K562 (cell line): ENCODE data around the gene OTOG. TPM values are rescaled to one million over a fixed set of nuclear protein-coding genes. Genes with fewer than 3 reads are reported as not detected.

ENCODE experiments used
- ATAC-seq: fragments of 200-7000 bp; cut with Tn5 transposase; 3 replicates; pipeline ENCODE4 v1.9.1; 2020; ENCODE audit warnings: moderate library complexity
- BruUV-seq: library from RNA; stranded (reverse); fragments of 400-500 nt; replicated peaks from 2 replicates; lab custom pipeline; 2021; lab: Mats Ljungman, UMichigan
- CTCF ChIA-PET: fragments of 300-600 bp; formaldehyde crosslinking; extraction: SDS; loops from one replicate; lab custom pipeline; 2021; ENCODE audit warnings: low intra/inter-chr PET ratio; lab: Yijun Ruan, JAX
- POLR2A ChIA-PET: fragments of 300-600, 350-650 bp; sonication (Branson Sonifier 250); formaldehyde crosslinking; extraction: SDS; loops from one replicate; lab custom pipeline; 2021; ENCODE audit warnings: antibody characterized with exemption, inconsistent platforms; lab: Yijun Ruan, JAX
- DNase-seq, 4 experiments: peaks; one replicate each; pipeline versions ENCODE4 v3.0.0 to v3.0.0-alpha.2; 2011 to 2018; ENCODE audit warnings: low spot score in 3 of 4, mixed read lengths in 3 of 4; ENCODE audit errors: extremely low read depth in 1 of 4
- FAIRE-seq: peaks from 2 replicates; lab custom pipeline; 2011; peaks lifted over from hg19 to GRCh38; lab: Jason Lieb, UNC
- H2AFZ ChIP-seq: 2 replicates; pipeline ENCODE4 v1.6.0; 2011; ENCODE audit warnings: low read depth, low read length, control low read depth, inconsistent platforms
- H3K27ac ChIP-seq: fragments of 200-600 bp; 3 replicates; pipeline ENCODE4 v1.8.0; 2011; ENCODE audit warnings: low read depth, mild to moderate bottlenecking, control low read depth, inconsistent platforms, low read length, moderate library complexity, mixed read lengths; ENCODE audit errors: extremely low read depth
- H3K27me3 ChIP-seq, 2 experiments: fragments of 300-600 bp in 1 of 2; 2 replicates in 1 of 2; 3 replicates in 1 of 2; pipeline versions ENCODE4 v1.6.0 to v1.8.0; 2011; ENCODE audit warnings: inconsistent platforms in 2 of 2, low read length in 2 of 2, mild to moderate bottlenecking in 1 of 2, mixed read lengths in 1 of 2, moderate library complexity in 1 of 2; ENCODE audit not compliant: control insufficient read depth in 2 of 2, insufficient read depth in 2 of 2
- H3K36me3 ChIP-seq: fragments of 300-600 bp; 3 replicates; pipeline ENCODE4 v1.8.0; 2011; ENCODE audit warnings: mild to moderate bottlenecking, low read length, inconsistent platforms; ENCODE audit not compliant: control insufficient read depth, insufficient read depth
- H3K4me1 ChIP-seq, 2 experiments: fragments of 200-600 bp in 1 of 2; replicated peaks in 1 of 2; 2 replicates in 1 of 2; 3 replicates in 1 of 2; pipeline versions ENCODE4 v1.5.1 to v1.8.0; 2011; ENCODE audit warnings: inconsistent platforms in 2 of 2, low read length in 2 of 2, mild to moderate bottlenecking in 1 of 2, mixed read lengths in 1 of 2, moderate library complexity in 1 of 2; ENCODE audit not compliant: control insufficient read depth in 2 of 2, insufficient read depth in 2 of 2
- H3K4me2 ChIP-seq: 2 replicates; pipeline ENCODE4 v1.6.1; 2011; ENCODE audit warnings: low read length, control low read depth, inconsistent platforms, mixed read lengths; ENCODE audit not compliant: insufficient read depth
- H3K4me3 ChIP-seq: fragments of 200-600 bp; sonication (generic), shearing (Covaris generic); 2 replicates; pipeline ENCODE4 v1.5.1; 2016; ENCODE audit warnings: control low read depth, inconsistent platforms
- H3K79me2 ChIP-seq: fragments of 200-600 bp; 3 replicates; pipeline ENCODE4 v1.8.0; 2011; ENCODE audit warnings: low read length, inconsistent platforms; ENCODE audit not compliant: control insufficient read depth, insufficient read depth
- H3K9ac ChIP-seq, 2 experiments: 2 replicates each; pipeline versions ENCODE4 v1.6.0 to v1.6.1; 2011; ENCODE audit warnings: low read depth in 2 of 2, low read length in 2 of 2, control low read depth in 1 of 2, inconsistent platforms in 1 of 2, mild to moderate bottlenecking in 1 of 2, mixed read lengths in 1 of 2; ENCODE audit not compliant: insufficient read depth in 1 of 2
- H3K9me1 ChIP-seq: one replicate; pipeline ENCODE4 v1.6.0; 2011; ENCODE audit warnings: inconsistent platforms, mild to moderate bottlenecking, low read length, moderate library complexity; ENCODE audit not compliant: control insufficient read depth, insufficient read depth
- H3K9me3 ChIP-seq: replicated peaks from 2 replicates; pipeline ENCODE4 v1.5.1; 2011; ENCODE audit warnings: low read depth, low read length, inconsistent platforms; ENCODE audit not compliant: control insufficient read depth, insufficient read depth
- H4K20me1 ChIP-seq: replicated peaks from 2 replicates; pipeline ENCODE4 v1.6.1; 2011; ENCODE audit warnings: low read length, inconsistent platforms, mixed read lengths; ENCODE audit not compliant: control insufficient read depth, insufficient read depth
- ARHGAP35 ChIP-seq: fragments of 450-650 bp; IDR thresholded peaks from 2 replicates; pipeline ENCODE4 v1.6.1; 2018; ENCODE audit not compliant: partially characterized antibody
- FOXA3 ChIP-seq, 2 experiments: fragments of 450-650 bp in 1 of 2; sonication (generic) in 1 of 2; formaldehyde crosslinking; IDR thresholded peaks in 1 of 2; conservative IDR thresholded peaks in 1 of 2; 2 replicates each; pipeline versions ENCODE4 v1.4.0 to v1.8.0; 2020 to 2022; ENCODE audit warnings: mild to moderate bottlenecking in 2 of 2, missing genetic modification reagents in 1 of 2
- KLF13 ChIP-seq: fragments of 450-650 bp; IDR thresholded peaks from 2 replicates; pipeline ENCODE4 v1.6.1; 2016; ENCODE audit warnings: missing genetic modification characterization, low read depth, mild to moderate bottlenecking, missing compliant biosample characterization, moderate library complexity, borderline replicate concordance
- LEF1 ChIP-seq: fragments of 450-650 bp; IDR thresholded peaks from 2 replicates; pipeline ENCODE4 v1.6.1; 2016; ENCODE audit warnings: mild to moderate bottlenecking
- MTA2 ChIP-seq: fragments of 450-650 bp; IDR thresholded peaks from 2 replicates; pipeline ENCODE4 v1.6.1; 2016; ENCODE audit warnings: low read depth
- SAFB ChIP-seq: fragments of 200-400 bp; formaldehyde crosslinking; IDR thresholded peaks from 2 replicates; pipeline ENCODE4 v1.6.1; 2017; ENCODE audit warnings: low read depth, low read length, borderline replicate concordance
- ZKSCAN3 ChIP-seq: fragments of 250-450 bp; sonication (Bioruptor Pico); IDR thresholded peaks from 2 replicates; pipeline ENCODE4 v1.4.0; 2020
- ZNF311 ChIP-seq: fragments of 250-450 bp; sonication (Bioruptor Pico); IDR thresholded peaks from 2 replicates; pipeline ENCODE4 v1.4.0; 2020; ENCODE audit warnings: mild to moderate bottlenecking, moderate library complexity
- ZNF507 ChIP-seq: conservative IDR thresholded peaks from 2 replicates; pipeline ENCODE4 v1.6.1; 2017; ENCODE audit warnings: missing genetic modification characterization, missing compliant biosample characterization
- ZNF644 ChIP-seq: fragments of 200-800 bp; sonication (Bioruptor generic); IDR thresholded peaks from 2 replicates; pipeline ENCODE4 v1.6.1; 2016; ENCODE audit warnings: low read depth, missing genetic modification characterization, missing compliant biosample characterization
- WGBS: fragments of 100-300 bp; shearing (Covaris generic); methylation state at CpG from one replicate; pipeline ENCODE4 v1.1.6; 2016; ENCODE audit warnings: low coverage, mixed read lengths; ENCODE audit not compliant: insufficient coverage; ENCODE audit errors: missing lambda C conversion rate; 5-methylcytosine and 5-hydroxymethylcytosine counted together
- in situ Hi-C: fragments of 300-500 bp; cut with MboI; formaldehyde crosslinking; loops from 4 replicates; pipeline ENCODE4 v1.15.0; 2018; ENCODE audit warnings: inconsistent platforms, mixed read lengths
- intact Hi-C: fragments of 100-400 bp; cut with micrococcal nuclease; formaldehyde crosslinking; loops from 2 replicates; pipeline ENCODE4 v1.14.2; 2022
- polyA plus RNA-seq, 8 experiments: library from polyadenylated mRNA; depleted of rRNA in 4 of 8; stranded (reverse) in 5 of 8; unstranded in 3 of 8; fragments of >200 nt; fragmentation: Nextera tagmentation in 2 of 8; fragmentation: Illumina TruSeq in 1 of 8; extraction: Ambion mirVana in 2 of 8; extraction: Trizol in 1 of 8; gene quantifications; 2 replicates each; pipeline versions ENCODE4 v1.2.1 to v1.2.3, GENCODE V29; 2011 to 2014; ENCODE audit warnings: inconsistent platforms in 1 of 8, missing spikeins in 1 of 8
- total RNA-seq, 7 experiments: library from RNA; depleted of rRNA in 6 of 7; stranded (reverse); fragments of >200 nt in 6 of 7; fragmentation: Illumina TruSeq in 2 of 7; extraction: Trizol in 2 of 7; gene quantifications; 2 replicates each; pipeline versions ENCODE4 v1.2.1 to v1.2.3, GENCODE V29; 2011 to 2021; ENCODE audit warnings: low replicate concordance in 1 of 7
- TF ChIP-seq, protein P1 (sequence below): sonication (generic); formaldehyde crosslinking; IDR thresholded peaks from 2 replicates; pipeline ENCODE4 v1.8.1; 2023; ENCODE audit warnings: mild to moderate bottlenecking, missing genetic modification reagents
- TF ChIP-seq, protein P2 (sequence below): sonication (generic); formaldehyde crosslinking; IDR thresholded peaks from 2 replicates; pipeline ENCODE4 v1.5.0; 2020; ENCODE audit warnings: missing genetic modification reagents
- TF ChIP-seq, protein P3 (sequence below): fragments of 250-450 bp; sonication (Bioruptor Pico); IDR thresholded peaks from 2 replicates; pipeline ENCODE4 v1.4.0; 2020; ENCODE audit warnings: mild to moderate bottlenecking, moderate library complexity

Gene OTOG
- total and polyA plus RNA-seq, 9 of the 15 experiments (the other 6 are each of a cell fraction or from before 2014, with no cell fraction given), result not detected

DNA sequence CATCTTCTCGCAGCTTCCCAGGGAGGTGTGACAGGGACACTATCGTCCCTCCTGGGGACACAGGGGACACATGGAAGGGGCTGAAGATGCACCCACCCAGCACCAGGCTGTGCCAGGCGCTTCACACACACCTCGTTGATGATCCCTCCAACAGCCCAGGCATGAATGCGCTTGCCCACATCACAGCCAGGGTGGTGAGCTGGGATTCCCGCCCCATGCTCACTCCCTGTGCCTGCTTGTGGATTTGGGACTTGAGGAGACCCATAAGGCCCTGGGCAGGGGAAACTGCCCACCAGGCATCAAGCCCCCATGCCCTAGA is 57.8 kb downstream of the OTOG start (continued):
- TF ChIP-seq, protein P1, sequence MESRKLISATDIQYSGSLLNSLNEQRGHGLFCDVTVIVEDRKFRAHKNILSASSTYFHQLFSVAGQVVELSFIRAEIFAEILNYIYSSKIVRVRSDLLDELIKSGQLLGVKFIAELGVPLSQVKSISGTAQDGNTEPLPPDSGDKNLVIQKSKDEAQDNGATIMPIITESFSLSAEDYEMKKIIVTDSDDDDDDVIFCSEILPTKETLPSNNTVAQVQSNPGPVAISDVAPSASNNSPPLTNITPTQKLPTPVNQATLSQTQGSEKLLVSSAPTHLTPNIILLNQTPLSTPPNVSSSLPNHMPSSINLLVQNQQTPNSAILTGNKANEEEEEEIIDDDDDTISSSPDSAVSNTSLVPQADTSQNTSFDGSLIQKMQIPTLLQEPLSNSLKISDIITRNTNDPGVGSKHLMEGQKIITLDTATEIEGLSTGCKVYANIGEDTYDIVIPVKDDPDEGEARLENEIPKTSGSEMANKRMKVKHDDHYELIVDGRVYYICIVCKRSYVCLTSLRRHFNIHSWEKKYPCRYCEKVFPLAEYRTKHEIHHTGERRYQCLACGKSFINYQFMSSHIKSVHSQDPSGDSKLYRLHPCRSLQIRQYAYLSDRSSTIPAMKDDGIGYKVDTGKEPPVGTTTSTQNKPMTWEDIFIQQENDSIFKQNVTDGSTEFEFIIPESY (CRISPR knock-in tag), result no peak
- TF ChIP-seq FOXA3 (CRISPR knock-in tag; conservative IDR thresholded peaks at IDR 0.05 in 1 of 2, IDR thresholded peaks at IDR 0.05 in 1 of 2) (no peak), ZKSCAN3 (CRISPR knock-in tag) (no peak)

DNA sequence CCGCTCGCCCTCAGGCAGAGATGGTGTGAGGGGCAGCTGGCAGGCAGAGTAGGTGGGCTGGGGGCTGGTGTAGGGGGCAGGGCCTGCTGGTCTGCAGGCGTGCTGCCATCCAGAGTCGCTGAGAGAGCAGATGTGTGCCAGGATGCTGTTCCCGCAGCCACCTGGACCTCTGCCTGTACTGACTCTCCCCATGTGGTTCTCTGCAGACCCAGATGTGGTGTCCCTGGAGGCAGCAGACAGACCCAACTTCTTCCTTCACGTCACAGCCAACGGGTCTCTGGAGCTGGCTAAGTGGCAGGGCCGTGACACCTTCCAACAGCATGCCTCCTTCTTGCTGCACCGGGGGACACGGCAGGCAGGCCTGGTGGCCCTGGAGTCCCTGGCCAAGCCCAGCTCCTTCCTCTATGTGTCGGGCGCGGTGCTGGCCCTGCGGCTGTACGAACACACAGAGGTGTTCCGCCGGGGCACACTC is 58.6 kb downstream of the OTOG start:
- H4K20me1 ChIP-seq, result peaks cover 2% of the 10 kb centered on the region; the same call in 1 of the 2 replicates
- H2AFZ ChIP-seq, result no peak overlapping the region
- no peak overlapping the region for H3K4me3 ChIP-seq
- H3K79me2 ChIP-seq, result no peaks in the 10 kb centered on the region
- no peak overlapping the region for H3K9ac ChIP-seq
- ChIA-PET CTCF (no interaction called here), POLR2A (interaction anchor here (0.6 to 0.7 kb wide), 2 partner anchors 28 to 123 kb away, joined by 4 to 5 read pairs; no protein-coding TSS in a partner anchor)
- no peak overlapping the region for H3K4me2 ChIP-seq
- peaks cover 0 to 39% of the 10 kb centered on the region in 2 experiments; a peak in 2 of 5 replicates for H3K27me3 ChIP-seq
- no peaks in the 10 kb centered on the region for H3K36me3 ChIP-seq
- DNase-seq, result no peak
- H3K9me3 ChIP-seq, result no peaks in the 10 kb centered on the region
- H3K27ac ChIP-seq, result no peak overlapping the region
- in situ Hi-C loops (loop anchor here (10.0 kb wide), 1 partner anchor 119 kb away; no protein-coding TSS in a partner anchor), intact Hi-C loops (no loop called here)
- H3K9me1 ChIP-seq, result no peaks in the 10 kb centered on the region
- WGBS, result 8% methylated on average over 17 of the region's 17 CpGs
- FAIRE-seq, result no peak
- ATAC-seq, result no peak; the same call in 1 of the 3 replicates
- peaks cover 0 to 3% of the 10 kb centered on the region in 2 experiments; a peak in 1 of 5 replicates for H3K4me1 ChIP-seq
- no TSS peak for BruUV-seq
- TF ChIP-seq MTA2 (no peak), ARHGAP35 (no peak), ZNF311 (no peak), LEF1 (no peak), ZNF507 (tag) (no peak), SAFB (no peak), ZNF644 (tag) (no peak), KLF13 (tag) (no peak)
- TF ChIP-seq, protein P2, sequence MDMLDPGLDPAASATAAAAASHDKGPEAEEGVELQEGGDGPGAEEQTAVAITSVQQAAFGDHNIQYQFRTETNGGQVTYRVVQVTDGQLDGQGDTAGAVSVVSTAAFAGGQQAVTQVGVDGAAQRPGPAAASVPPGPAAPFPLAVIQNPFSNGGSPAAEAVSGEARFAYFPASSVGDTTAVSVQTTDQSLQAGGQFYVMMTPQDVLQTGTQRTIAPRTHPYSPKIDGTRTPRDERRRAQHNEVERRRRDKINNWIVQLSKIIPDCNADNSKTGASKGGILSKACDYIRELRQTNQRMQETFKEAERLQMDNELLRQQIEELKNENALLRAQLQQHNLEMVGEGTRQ (CRISPR knock-in tag), result no peak
- TF ChIP-seq, protein P3, sequence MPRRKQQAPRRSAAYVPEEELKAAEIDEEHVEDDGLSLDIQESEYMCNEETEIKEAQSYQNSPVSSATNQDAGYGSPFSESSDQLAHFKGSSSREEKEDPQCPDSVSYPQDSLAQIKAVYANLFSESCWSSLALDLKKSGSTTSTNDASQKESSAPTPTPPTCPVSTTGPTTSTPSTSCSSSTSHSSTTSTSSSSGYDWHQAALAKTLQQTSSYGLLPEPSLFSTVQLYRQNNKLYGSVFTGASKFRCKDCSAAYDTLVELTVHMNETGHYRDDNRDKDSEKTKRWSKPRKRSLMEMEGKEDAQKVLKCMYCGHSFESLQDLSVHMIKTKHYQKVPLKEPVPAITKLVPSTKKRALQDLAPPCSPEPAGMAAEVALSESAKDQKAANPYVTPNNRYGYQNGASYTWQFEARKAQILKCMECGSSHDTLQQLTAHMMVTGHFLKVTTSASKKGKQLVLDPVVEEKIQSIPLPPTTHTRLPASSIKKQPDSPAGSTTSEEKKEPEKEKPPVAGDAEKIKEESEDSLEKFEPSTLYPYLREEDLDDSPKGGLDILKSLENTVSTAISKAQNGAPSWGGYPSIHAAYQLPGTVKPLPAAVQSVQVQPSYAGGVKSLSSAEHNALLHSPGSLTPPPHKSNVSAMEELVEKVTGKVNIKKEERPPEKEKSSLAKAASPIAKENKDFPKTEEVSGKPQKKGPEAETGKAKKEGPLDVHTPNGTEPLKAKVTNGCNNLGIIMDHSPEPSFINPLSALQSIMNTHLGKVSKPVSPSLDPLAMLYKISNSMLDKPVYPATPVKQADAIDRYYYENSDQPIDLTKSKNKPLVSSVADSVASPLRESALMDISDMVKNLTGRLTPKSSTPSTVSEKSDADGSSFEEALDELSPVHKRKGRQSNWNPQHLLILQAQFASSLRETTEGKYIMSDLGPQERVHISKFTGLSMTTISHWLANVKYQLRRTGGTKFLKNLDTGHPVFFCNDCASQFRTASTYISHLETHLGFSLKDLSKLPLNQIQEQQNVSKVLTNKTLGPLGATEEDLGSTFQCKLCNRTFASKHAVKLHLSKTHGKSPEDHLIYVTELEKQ (CRISPR knock-in tag), result no peak
